Mesenteric fat pad (tissue), 1 donor: ENCODE data around the gene ANKRD40CL. TPM values are rescaled to one million over a fixed set of nuclear protein-coding genes. Genes with fewer than 3 reads are reported as not detected.

ENCODE experiments used
- DNase-seq: peaks from one replicate; pipeline ENCODE4 v3.0.0-alpha.2; 2020; ENCODE audit warnings: low spot score
- microRNA-seq: library from miRNA; unstranded; fragments of <30 nt; microRNA quantifications from one replicate; pipeline ENCODE4 v1.2.0, GENCODE V29; 2020; ENCODE audit warnings: borderline number of aligned reads
- total RNA-seq: library from RNA; stranded (reverse); fragmentation: NEBNext Ultra II Directional; extraction: Animal tissue kit (Norgen Biotek cat#: 25700); gene quantifications from one replicate; pipeline ENCODE4 v1.2.1, GENCODE V29; 2021
- donor health status: DM: yes; HTN: yes; CAD: no.

The ANKRD40CL gene
- total RNA-seq, 1 donor from 2014 or later = not detected

DNA sequence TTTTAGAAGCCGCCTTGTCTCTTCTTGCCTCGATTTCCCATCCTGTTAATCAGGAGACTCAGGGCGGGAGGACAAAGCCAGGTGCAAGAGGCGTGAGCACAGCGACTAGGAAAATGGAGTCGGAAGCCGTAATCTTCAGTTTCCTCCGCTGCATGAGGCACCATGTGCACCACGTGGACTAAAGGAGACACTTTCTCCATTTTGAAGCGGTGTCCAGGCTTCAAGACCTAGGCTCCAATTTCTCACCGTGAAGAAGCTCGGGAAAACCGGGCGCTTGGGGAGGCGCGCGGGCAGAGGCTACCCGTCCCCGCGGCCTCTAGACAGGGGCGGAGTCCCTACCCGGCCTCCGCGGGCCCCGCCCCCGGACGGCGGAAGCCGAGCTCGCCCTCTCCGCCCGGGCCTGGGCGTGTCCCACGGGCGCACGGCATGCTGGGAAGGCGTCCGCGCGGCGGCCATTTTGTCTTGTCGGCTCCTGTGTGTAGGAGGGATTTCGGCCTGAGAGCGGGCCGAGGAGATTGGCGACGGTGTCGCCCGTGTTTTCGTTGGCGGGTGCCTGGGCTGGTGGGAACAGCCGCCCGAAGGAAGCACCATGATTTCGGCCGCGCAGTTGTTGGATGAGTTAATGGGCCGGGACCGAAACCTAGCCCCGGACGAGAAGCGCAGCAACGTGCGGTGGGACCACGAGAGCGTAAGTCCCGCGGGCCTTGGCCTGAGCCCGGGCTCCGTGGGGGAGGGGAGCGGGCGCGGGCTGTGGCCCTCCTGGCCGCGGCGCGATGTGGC is 48.0 kb downstream of the ANKRD40CL start, which contains the start of gene LUC7L3:
Gene LUC7L3, plus strand, starts transcription at position 460 of the 780 bp plus-strand sequence. Its CDS starts 130 bp downstream, at position 590.
- peak; percentile 98 for DNase-seq

DNA sequence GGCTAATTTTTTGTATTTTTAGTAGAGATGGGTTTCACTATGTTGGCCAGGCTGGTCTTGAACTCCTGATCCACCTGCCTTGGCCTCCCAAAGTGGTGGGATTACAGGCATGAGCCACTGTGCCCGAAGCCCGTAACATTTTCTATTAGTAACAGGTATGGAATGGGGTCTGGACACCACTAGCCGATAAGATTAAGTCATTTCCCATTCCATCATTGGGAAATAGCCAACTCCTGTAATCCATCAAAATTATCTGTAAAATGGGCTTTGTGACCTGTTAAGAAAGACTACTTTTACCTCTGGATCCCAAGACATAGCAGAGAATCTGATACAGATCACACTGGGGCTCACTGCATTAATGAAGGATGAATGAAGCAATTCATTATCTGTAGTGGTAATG is 51.8 kb downstream of the ANKRD40CL start:
- DNase-seq = no peak

DNA sequence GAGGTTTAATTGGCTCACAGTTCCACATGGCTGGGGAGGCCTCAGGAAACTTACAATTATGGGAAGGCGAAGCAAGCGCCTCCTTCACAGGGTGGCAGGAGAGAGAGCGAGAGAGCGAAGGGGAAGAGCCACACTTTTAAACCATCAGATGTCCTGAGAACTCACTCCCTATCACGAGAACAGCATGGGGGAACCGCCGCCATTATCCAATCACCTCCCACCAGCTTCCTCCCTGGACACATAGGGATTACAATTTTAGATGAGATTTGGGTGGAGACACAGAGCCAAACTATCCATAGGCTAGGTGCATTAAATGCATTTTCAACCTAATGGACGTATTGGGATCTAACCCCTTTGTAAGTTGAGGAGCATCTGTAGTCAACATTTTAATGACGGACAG is 54.7 kb downstream of the ANKRD40CL start:
- no peak for DNase-seq

Small RNAs within 50 kb of the gene (microRNA-seq; reads per million reads assigned to microRNA genes)
- not detected for gene MIR8059

Other genes starting within 250 kb of the ANKRD40CL start
- not detected for gene EPN3, start 234.8 kb downstream of the ANKRD40CL start, total RNA-seq
- 22.3 TPM for gene SPATA20, start 220.3 kb downstream of the ANKRD40CL start, total RNA-seq
- 0.58 TPM for gene CACNA1G, start 206.8 kb downstream of the ANKRD40CL start, total RNA-seq
- 52.8 TPM for gene ABCC3, start 132.6 kb downstream of the ANKRD40CL start, total RNA-seq
- gene ANKRD40, start 59.6 kb downstream of the ANKRD40CL start, total RNA-seq = 92.0 TPM
- gene LUC7L3, start 47.9 kb downstream of the ANKRD40CL start, total RNA-seq = 78.6 TPM
- gene WFIKKN2, start 68.1 kb upstream of the ANKRD40CL start, total RNA-seq = 0.16 TPM
- gene TOB1, start 98.8 kb upstream of the ANKRD40CL start, total RNA-seq = 70.7 TPM